Esophagus muscularis mucosa (tissue), 3 donors: ENCODE results near the gene FTCD.
A peak's percentile ranks its signal among the peaks of the same experiment; 100 is the strongest.

Experiments used
- CTCF ChIP-seq, 3 experiments: fragments of 200-600 bp in 2 of 3; fragments of 450-650 bp in 1 of 3; sonication (generic) in 2 of 3; IDR thresholded peaks; one replicate each; pipeline ENCODE4 v1.5.1; 2017 to 2019; ENCODE audit warnings: antibody characterized with exemption in 3 of 3, mild to moderate bottlenecking in 2 of 3, moderate library complexity in 1 of 3
- POLR2A ChIP-seq: fragments of 450-650 bp; IDR thresholded peaks from one replicate; pipeline ENCODE4 v1.6.1; 2017; ENCODE audit warnings: antibody characterized with exemption, moderate library complexity, mild to moderate bottlenecking, low read depth

GRCh38 chr21:46092026-46092764 lies 63.2 kb downstream of the FTCD start:
- TF ChIP-seq CTCF (IDR thresholded peaks at IDR 0.05), result no peak
- TF ChIP-seq POLR2A, result peak; percentile 7
